Activated CD4-positive, alpha-beta T cell treated with anti-CD3 and anti-CD28 coated beads, Interleukin-10, Interleukin-2, amounts not matched to agents 100 ng/mL and 50 ng/mL, durations not matched to agents 16 hours and 8 hours (primary cell): ENCODE measurements around the gene KDM4D.
"Not testable (repeated sequence)": the region's sequence is repeated elsewhere in the genome, so short reads cannot be mapped to it uniquely, and the experiment has no call there.

Experiments used
- DNase-seq: peaks from one replicate; pipeline ENCODE4 v3.0.0-alpha.2; 2020

KDM4D gene

DNA sequence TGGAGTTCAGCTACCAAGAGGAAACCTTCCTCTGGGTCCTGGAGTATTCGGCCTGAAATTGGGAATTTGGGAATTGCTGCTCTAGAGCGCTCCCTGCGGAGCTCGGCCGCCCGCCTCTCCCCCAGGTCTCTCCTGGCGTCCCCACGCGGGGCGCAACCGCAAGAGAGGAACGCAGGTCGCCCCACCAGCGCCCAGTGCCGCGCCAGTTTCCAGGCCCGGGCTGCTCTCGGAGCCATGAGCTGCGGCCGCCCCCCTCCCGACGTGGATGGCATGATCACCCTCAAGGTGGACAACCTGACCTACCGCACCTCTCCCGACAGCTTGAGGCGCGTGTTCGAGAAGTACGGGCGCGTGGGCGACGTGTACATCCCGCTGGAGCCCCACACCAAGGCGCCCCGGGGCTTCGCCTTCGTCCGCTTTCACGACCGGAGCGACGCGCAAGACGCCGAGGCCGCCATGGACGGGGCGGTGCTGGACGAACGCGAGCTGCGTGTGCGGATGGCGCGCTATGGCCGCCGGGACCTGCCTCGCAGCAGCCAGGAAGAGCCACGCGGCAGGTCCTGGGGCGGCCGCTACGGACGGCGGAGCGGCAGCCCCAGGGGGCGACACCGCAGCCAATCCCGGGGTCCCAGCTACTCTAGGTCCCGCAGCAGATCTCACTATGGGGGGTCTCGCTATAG lies 64.0 kb downstream of the KDM4D start:
- DNase-seq = not testable (repeated sequence)

DNA sequence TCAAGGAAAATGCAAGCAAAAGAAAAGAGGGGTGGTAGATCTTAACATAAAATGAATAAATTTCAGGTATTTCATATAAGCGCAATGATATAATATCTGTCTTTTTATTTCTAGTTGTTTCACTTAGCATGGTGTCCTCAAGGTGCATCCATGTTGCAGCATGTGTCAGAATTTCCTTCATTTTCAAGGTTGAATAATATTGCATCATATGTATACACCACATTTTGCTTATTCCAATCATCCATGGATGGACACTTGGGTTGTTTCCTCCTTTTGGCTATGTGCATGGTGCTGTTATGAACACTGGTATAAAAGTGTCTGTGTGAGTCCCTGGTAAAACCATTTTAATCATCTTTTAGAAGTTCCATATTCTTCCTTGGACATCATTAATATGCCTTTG lies 68.7 kb downstream of the KDM4D start:
- DNase-seq = no peak

DNA sequence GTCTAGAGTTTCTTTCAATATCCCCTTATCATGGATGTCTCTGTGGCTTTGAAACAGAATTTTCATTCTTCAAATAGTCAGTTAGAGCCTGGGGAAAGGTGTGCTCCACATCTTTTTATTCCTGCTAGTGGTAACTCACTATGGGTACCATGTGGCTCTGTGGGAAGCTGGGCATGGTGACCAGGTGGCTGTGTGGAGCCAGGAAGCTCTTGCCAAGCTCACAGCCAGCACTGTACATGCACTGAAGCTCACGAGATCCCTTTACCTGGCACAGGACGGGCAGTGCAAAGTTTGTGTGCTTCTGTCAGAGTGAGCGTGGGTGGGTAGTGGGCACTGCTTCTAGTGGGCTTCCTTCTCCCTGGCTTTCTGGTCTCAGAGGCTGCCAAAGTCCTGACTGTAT lies 69.4 kb downstream of the KDM4D start:
- no peak for DNase-seq

DNA sequence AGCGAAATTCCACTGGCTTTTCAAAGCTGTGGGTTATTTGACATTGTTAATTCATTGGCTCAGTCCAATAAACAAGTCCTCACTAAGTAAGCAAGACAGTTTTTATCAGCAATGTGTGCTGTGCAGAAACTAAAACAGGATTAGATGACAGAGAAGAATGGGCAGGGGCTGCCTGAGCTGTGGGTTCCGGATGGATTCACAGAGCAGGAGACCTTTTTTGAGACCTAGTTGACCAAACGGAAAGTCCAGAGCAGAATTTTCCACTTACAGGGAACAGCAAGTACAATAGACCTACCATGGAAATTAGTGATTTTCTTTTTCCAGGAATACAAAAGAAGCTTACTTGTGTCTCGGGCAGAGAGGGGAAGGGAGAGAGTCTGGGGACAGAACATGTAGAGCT lies 70.5 kb downstream of the KDM4D start:
- no peak for DNase-seq

DNA sequence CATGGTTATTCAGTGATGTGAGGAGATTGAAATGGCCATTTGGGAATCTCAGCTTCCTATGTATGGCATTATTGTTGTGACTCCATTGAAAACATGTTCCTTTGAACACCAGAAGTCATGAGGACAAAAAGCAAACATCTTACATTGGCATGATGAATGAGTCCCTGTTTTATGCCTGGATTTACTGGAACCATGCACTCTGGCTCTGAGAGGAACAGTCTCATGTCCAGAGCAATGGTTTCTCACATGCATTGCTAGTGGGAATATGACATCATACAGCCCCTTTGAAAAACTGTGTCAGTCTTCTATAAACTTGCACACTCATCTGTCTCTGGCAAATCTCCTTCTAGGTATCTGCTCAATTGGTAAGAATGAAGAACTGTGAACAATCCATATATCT lies 72.3 kb downstream of the KDM4D start:
- DNase-seq = no peak
